HG03064 (cell line): ENCODE data around the gene SERPINB10.

Experiments
- ATAC-seq: cut with Tn5 transposase; IDR thresholded peaks from one replicate; pipeline ENCODE4 v1.9.1; 2021; ENCODE audit warnings: low read depth; ENCODE audit not compliant: unreplicated experiment

SERPINB10 gene

GRCh38 chr18:63907664-63908063 is at the start of gene SERPINB10:
Gene SERPINB10 (plus strand): TSS chr18:63907958. CDS start chr18:63915511, 7,553 bp downstream.
- ATAC-seq, result peak; percentile 59

- no peak for ATAC-seq
Measured at GRCh38 chr18:63858456-63858855, 49.3 kb upstream of the SERPINB10 start.

GRCh38 chr18:63859781-63860475 is 47.8 kb upstream of the SERPINB10 start:
- no peak for ATAC-seq

- no peak for ATAC-seq
Measured at GRCh38 chr18:63860531-63860930, 47.2 kb upstream of the SERPINB10 start.

GRCh38 chr18:63867368-63868125 is 40.2 kb upstream of the SERPINB10 start:
- no peak for ATAC-seq

- no peak for ATAC-seq
Measured at GRCh38 chr18:63868546-63868945, 39.2 kb upstream of the SERPINB10 start.

GRCh38 chr18:63869374-63869773 is 38.4 kb upstream of the SERPINB10 start:
- no peak for ATAC-seq

- no peak for ATAC-seq
Measured at GRCh38 chr18:63869851-63870250, 37.9 kb upstream of the SERPINB10 start.

GRCh38 chr18:63871836-63872235 is 35.9 kb upstream of the SERPINB10 start:
- ATAC-seq, result no peak

- no peak for ATAC-seq
Measured at GRCh38 chr18:63872586-63872985, 35.2 kb upstream of the SERPINB10 start.

GRCh38 chr18:63878343-63878742 is 29.4 kb upstream of the SERPINB10 start:
- ATAC-seq, result no peak

GRCh38 chr18:63878925-63879324 is 28.8 kb upstream of the SERPINB10 start:
- ATAC-seq, result no peak

- ATAC-seq, result no peak
Measured at GRCh38 chr18:63879709-63880108, 28.0 kb upstream of the SERPINB10 start.

GRCh38 chr18:63881851-63882250 is 25.9 kb upstream of the SERPINB10 start:
- no peak for ATAC-seq

- no peak for ATAC-seq
Measured at GRCh38 chr18:63882333-63883141, 25.2 kb upstream of the SERPINB10 start.

- no peak for ATAC-seq
Measured at GRCh38 chr18:63883617-63884016, 24.1 kb upstream of the SERPINB10 start.

- ATAC-seq, result no peak
Measured at GRCh38 chr18:63887424-63887823, 20.3 kb upstream of the SERPINB10 start, which contains the start of gene SERPINB2. Gene SERPINB2 (plus strand): TSS chr18:63887705. CDS start chr18:63891445, 3,740 bp downstream.

GRCh38 chr18:63888470-63889190 is 19.1 kb upstream of the SERPINB10 start:
- ATAC-seq, result no peak

- no peak for ATAC-seq
Measured at GRCh38 chr18:63889626-63890025, 18.1 kb upstream of the SERPINB10 start.

GRCh38 chr18:63890237-63890949 is 17.4 kb upstream of the SERPINB10 start:
- ATAC-seq, result no peak
